Urothelium cell line (cell line): Measurements from ENCODE around the gene FAIM2.
"Not testable (repeated sequence)": the region's sequence is repeated elsewhere in the genome, so short reads cannot be mapped to it uniquely, and the experiment has no call there.

Source experiments
- DNase-seq: peaks from one replicate; pipeline ENCODE4 v3.0.0; 2011; ENCODE audit warnings: low spot score, mixed read lengths
- FAIRE-seq: peaks from 2 replicates; lab custom pipeline; 2011; peaks lifted over from hg19 to GRCh38; lab: Jason Lieb, UNC

Gene FAIM2

GRCh38 chr12:49867570-49868341, 35.9 kb downstream of the FAIM2 start:
- no peak for FAIRE-seq
- DNase-seq, result peak; percentile 64

GRCh38 chr12:49866859-49867569, 36.7 kb downstream of the FAIM2 start:
- no peak for FAIRE-seq
- DNase-seq, result peak; percentile 89

- FAIRE-seq, result no peak
- DNase-seq, result no peak
Observed at GRCh38 chr12:49865782-49866135, 37.9 kb downstream of the FAIM2 start.

DNA sequence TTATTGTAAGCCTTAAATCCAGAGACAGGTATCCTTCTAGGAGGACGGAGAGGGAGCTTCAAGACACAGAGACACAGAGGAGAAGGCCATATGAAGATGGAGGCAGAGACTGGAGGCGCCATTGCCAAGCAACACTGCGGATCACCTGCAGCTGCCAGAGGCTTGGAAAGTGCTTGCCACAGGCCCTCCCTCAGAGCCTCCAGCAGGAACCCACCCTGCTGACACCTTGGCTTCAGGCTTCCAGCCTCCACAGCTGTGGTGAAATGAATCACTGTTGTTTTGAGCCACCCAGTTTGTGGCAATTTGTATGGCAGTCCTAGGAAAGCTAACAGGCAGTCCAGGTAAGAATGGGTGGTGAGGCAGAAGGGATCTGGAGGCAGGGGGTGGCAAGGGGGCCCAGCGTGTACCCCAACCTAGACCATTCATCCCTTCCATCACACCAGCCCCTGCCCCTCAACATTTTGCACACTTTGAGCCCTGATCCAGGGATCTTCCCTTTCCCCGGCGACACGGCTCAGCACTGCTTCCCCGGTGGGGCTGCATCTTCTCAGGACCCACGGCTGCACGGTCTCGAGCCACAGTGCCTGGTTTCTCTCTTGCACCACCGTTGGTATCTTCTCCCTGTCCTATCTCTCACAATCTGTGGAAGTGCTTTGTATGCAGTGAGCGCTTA, 38.5 kb downstream of the FAIM2 start:
- DNase-seq (no peak), FAIRE-seq (no peak)

DNA sequence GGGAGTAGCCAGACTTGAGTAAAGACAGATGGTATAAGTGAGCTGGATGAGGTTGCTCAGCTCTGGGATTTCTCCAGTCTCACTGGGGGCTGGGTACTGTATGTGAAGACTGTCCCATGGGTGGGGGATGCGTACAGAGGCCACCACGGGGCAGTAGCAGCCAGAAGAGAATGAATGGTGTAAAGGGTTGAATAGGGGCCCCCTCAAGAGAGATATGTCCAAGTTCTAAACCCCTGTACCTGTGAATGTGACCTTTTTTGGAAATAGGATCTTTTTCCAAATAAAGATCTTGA, 39.0 kb downstream of the FAIM2 start:
- no peak for FAIRE-seq

DNA sequence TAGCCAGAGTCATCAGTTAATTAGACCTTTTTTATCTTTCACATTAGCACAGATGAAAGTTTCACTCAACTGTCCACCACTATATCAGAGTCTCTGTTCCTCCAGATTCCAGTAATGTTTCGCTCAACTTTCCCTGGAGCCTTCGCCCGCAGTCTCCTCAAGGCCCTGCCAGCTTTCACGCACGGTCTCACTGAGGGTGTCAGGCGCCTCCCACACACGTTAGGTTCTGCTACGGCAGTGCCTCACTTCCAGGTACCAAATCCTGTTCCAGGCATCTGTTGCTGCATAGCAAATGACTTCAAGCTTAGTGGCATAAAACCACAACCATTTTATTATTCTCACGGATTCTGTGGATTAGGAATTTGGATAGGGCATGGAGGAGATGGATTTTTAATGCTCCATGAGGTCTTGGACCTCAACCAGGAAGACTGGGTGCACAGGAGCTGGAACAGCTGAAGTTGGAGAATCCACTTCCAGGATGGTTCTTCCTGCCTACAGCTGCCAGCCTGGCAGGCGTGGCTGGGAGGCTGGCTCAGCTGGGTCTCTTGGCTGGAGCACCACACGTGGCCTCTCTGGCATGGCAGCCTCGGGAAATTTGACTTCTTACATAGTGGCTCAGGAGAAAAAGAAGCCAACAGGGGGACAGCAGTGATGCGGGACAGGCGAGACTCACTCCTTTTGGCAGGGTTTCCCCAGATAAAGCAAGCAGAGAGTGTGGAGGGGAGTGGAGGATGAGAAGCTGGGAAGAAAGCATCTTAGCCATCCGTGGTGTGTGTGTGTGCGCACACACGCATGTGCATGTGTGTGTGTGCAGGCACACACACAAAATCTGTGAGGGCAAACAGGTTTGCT, 39.5 kb downstream of the FAIM2 start:
- DNase-seq, result no peak
- FAIRE-seq, result no peak

More for the DNA sequence above, 39.0 kb downstream of the FAIM2 start:
- DNase-seq, result no peak

- FAIRE-seq, DNase-seq: not testable (repeated sequence)
Observed at GRCh38 chr12:49860921-49861320, 42.8 kb downstream of the FAIM2 start.

- not testable (repeated sequence) for FAIRE-seq, DNase-seq
Observed at GRCh38 chr12:49855890-49856289, 47.8 kb downstream of the FAIM2 start.

DNA sequence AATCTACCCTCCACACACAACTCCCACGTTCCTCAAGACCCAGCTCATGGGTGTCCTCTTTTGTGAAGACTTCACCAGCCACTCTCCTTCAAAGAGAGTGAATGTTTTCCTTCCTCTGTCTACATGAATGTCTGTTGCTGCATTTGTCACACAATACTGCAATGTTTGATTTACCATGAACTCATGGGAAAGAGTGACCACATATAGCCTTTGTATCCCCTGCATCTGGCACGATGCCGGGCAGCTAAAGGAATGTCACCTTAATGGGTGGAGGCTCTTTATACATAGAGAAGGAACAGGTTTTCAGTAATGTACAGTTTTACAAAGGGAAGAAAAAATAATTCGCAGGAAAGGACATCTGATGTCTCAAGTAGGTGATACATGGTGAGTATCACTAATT, 48.7 kb downstream of the FAIM2 start:
- FAIRE-seq, result no peak

DNA sequence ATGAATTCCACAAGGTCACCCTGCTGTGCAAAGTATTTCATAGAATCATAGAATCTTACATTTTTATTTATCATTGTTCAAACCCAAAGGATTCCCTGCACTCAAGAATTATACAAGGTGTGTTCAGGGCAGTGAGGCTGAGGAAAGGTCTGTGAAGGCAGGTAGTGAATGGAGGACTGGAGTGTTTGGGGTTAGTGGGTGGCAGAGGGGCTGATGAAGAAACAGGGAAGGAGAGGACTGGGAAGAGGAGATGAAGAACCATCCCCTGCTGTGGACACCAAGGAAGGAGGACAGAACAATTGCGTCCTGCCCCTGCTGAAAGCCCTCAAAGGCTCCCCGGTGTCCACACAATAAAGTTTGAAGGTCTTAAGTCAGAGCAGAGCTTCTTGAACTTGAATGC, 50.0 kb downstream of the FAIM2 start:
- DNase-seq (no peak), FAIRE-seq (no peak)

More for the DNA sequence above, 48.7 kb downstream of the FAIM2 start:
- DNase-seq, result no peak

DNA sequence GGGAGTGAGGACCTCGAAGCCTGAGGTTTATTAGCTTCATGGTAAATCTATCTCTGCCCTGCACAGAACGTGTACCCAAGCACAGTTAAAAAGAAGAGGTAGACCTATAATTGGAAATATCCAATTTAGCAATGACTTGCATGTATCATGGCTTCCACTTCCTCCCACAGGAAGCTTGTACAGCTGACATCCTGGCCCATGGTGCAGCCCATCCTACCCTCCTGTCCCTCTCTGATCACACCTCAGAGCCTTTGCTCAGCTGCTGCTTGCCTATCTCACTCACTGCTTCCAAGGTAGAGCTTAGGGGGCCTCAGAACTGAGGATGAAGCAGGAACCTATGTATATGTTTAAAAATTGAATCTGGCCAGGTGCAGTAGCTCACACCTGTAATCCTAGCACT, 56.5 kb downstream of the FAIM2 start:
- DNase-seq (no peak), FAIRE-seq (no peak)

DNA sequence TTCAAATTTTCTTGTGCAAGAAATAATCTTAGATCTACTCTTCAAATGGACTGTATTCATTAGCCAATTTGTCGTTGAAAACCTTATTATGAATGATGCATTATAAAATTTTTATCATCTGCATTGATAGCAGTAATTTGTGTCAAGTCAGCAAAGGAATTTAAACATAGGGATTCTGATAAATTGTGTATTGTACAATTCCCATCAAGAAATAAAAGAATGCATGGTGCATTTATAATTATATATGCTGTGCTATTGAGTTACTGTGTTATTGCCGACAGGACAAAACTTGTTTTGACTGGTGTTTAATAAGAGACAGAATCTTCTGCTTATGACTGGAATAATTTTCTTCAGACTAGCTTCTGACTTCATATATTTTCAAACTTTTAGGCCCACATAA, 57.7 kb downstream of the FAIM2 start:
- no peak for DNase-seq
- no peak for FAIRE-seq

DNA sequence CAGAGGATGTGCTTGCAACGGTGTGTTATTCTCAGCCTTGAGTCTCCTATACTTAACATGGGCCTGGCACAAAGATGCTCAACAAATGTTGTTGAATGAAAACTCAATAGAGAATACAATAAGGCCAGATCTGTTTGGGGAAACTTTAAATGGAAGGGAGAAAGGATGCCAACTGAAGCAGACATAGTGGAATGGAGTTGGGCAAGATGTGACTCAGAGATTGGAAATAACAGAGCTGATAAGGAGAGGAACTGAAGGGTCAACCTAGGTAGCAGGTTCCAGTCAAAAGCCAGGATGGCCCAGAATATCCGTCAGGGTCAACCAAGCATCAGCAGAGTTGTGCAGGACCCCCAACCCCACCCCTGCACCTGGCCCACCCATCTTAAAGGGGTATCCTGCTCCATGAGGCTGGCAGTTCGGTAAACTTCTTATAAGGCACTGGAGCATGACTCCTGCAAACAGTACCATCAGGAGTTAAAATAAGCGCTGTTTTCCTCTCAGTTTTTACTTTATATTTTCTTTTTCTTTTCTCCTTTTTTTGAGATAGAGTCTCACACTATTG, 59.7 kb downstream of the FAIM2 start:
- no peak for FAIRE-seq

DNA sequence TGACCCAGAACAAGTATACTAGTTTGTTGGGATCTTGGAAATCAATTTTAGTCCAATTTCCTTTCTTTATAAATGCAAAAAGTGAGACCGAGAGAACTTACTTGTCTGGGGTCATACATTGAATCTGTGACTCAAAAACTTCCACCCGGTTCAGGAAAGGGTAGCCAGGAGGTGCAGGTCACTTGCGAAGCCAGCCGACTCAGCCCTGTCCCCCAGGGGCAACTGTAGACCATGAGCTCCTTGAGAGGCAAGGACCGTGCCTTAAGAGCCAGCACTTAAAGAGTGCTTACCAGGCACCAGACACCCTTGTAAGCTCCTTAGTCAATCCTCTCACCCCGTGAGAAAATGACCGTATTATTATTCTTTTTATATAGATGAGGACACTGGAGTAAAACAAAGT, 60.3 kb downstream of the FAIM2 start:
- DNase-seq (no peak), FAIRE-seq (no peak)

More for the DNA sequence above, 59.7 kb downstream of the FAIM2 start:
- no peak for DNase-seq

DNA sequence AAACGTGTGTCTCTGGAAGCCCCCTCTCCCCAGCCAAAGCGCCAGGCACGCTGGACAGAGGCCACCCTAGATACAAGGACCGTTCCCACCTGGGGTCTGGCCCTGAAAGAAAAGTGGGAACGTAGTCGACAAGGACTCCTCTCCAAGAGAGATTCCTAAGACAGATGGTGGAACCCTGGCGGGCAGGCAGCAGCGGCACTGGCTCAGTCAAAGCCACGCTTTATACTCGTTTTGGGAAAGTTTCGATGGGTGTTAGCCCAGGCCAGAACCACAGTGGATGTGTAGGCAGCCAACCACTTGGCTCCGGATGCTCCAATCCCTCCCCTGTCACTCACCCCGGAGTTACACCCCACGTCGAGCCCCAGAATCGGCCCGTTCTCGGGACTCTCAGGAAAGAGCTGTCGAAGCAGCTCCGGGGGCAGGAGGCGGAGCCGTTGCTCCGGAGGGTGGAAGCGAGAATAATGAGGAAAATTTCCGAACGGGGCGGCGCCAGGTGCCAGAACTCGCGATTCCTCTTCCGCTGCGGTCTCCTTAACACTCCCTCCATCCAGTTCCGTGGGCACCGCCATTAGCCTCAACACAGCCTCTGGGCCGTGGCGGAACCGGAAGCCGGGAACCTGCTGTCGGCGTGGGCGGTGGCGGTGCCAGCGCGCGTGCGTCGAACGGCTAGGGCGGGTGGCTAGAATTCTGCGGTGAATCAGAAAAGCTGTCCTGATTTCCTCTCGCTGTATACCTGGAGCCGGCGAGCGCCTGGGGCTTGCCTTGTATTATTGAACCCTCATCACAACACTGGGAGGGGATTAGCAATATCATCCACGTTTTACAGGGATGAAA, 61.0 kb downstream of the FAIM2 start, which contains the start of gene BCDIN3D:
BCDIN3D (minus strand) TSS at position 588 of the 834 bp plus-strand sequence; CDS start at position 569, 19 bp downstream.
- DNase-seq, result peak; percentile 94
- FAIRE-seq, result no peak

DNA sequence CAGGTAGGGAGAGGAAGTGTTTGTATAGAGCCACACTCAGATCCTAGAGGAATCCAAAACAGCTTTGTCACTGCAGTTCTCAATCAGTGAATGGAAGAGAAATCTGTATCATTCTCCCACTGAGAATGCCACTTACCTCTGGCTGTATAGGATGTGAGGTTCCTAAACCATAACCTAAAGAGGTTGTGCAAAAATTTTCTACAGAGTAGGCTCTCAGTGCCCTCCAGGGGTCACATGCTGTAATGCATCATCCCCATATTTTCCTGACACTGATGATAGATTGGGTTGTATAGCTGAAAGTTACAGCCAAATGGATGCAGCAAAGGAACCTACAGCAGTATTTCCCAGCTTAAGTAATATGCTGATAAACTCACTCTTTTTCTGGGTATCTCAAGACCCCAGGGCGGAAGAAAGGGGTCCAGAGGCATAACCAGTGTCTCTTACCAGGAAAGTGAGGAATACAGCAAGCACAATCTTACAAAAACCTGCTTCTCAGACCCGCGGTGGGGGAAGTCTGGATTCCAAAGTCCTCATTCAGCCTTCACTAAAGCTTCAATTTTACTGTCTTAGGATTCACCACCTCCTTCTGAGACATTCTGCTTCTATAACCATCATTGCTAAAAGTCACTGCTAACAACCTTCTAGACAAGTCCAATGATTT, 64.6 kb downstream of the FAIM2 start:
- no peak for FAIRE-seq

DNA sequence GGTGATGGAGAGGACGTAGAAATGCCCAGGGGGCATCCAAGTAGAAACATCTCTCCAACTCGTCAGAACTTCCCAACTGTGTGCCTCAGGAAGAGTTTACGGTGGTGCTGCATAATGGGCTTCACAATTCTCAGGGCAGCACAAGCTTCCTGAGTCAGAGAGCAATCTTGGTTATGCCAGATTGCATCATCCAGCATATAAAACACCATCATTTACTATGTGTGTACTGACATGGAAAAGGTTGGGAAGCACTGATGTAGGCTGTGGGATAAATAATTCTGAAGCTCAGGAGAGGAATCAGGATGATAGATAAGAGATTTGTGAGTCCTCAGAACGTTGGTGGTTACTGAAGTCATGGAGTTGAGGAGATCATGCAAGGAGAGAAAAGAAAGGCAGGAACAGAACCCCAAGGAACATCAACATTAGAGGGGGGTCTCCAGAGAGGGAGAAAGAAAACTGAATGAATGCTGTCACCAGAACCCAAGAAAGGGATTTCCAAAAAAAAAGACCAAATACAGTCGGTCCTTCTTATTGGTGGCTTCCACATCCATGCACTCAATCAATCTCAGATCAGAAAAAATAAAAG, 70.8 kb downstream of the FAIM2 start:
- no peak for FAIRE-seq
- no peak for DNase-seq

More for the DNA sequence above, 64.6 kb downstream of the FAIM2 start:
- DNase-seq, result no peak

DNA sequence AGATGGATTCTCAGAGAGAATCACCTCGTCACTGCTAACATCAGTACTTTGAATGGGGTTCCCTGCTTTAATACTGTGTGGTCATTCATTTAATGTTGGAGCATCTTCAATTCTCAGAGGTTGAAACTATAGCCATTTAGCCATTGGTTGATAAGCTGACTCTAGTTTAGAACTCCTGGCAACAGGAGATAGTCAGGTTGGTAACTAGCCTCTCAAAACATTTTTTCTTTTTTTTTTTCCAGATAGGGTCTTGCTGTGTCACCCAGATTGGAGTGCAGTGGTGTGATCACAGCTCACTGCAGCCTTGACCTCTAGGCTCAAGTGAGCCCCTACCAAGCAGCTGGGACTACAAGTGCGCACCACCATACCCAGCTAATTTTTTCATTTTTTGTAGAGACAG, 72.0 kb downstream of the FAIM2 start:
- FAIRE-seq (no peak), DNase-seq (no peak)
